NT2/D1 (cell line): Measurements from ENCODE around the gene PLD1.
A peak's percentile ranks its signal among the peaks of the same experiment; 100 is the strongest.

ENCODE experiments used
- DNase-seq: peaks from one replicate; pipeline ENCODE4 v3.0.0-alpha.2; 2011; ENCODE audit warnings: low read depth, low spot score
- H3K27me3 ChIP-seq: 2 replicates; pipeline ENCODE4 v1.6.0; 2011; ENCODE audit warnings: mild to moderate bottlenecking; ENCODE audit not compliant: insufficient read length, insufficient read depth
- H3K36me3 ChIP-seq: 2 replicates; pipeline ENCODE4 v1.6.1; 2011; ENCODE audit warnings: mild to moderate bottlenecking, low read length, mixed read lengths; ENCODE audit not compliant: insufficient read depth, insufficient read length
- H3K4me1 ChIP-seq: 2 replicates; pipeline ENCODE4 v1.5.1; 2011; ENCODE audit not compliant: insufficient read depth, insufficient read length
- H3K4me3 ChIP-seq: 2 replicates; pipeline ENCODE4 v1.5.1; 2011; ENCODE audit warnings: low read depth; ENCODE audit not compliant: insufficient read length
- H3K9ac ChIP-seq: 2 replicates; pipeline ENCODE4 v1.6.0; 2011; ENCODE audit warnings: low read depth; ENCODE audit not compliant: insufficient read length
- H3K9me3 ChIP-seq: 2 replicates; pipeline ENCODE4 v1.5.1; 2011; ENCODE audit warnings: mild to moderate bottlenecking, low read length; ENCODE audit not compliant: insufficient read depth
- SUZ12 ChIP-seq: IDR thresholded peaks from 2 replicates; pipeline ENCODE4 v1.6.1; 2011; ENCODE audit not compliant: insufficient read length, insufficient read depth; ENCODE audit errors: extremely low read depth
- YY1 ChIP-seq: IDR thresholded peaks from 2 replicates; pipeline ENCODE4 v1.6.1; 2011; ENCODE audit not compliant: insufficient read length, insufficient read depth
- ZNF274 ChIP-seq: IDR thresholded peaks from 2 replicates; pipeline ENCODE4 v1.6.1; 2011; ENCODE audit warnings: mild to moderate bottlenecking, low read depth, low read length

Gene PLD1

DNA sequence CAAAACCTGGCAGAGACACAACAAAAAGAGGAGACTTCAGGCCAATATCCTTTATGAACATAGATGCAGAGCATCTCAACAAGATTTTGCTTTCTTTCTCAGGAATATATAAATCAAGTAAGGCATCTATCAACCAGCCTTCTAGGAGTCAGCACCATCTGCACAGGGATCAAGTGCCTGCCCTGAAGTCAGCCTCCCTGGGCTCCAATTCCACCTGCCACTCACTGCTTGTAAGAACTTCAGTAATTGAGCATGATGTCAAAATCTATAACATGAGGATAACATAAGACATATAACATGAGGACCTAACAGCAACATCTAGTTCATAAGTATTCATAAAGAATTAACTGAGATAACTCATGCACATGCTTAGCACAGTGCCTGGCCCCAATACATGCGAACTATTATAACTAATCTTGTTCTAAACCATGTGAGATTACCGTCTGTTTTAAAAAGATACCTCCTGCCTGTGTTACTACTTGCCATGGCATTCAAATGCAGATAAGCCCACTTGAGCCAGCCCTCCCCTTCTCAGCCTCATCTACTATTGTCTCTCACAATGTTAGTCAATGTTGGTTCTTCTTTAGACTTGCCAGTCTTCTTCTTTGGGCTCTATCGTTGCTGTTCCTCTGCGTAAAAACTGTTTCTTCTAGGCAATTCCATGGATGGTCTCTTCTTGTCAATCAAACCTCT is 91.6 kb downstream of the PLD1 start:
- Histone ChIP-seq H3K36me3 (no peaks in the 10 kb centered on the region), H3K4me1 (no peaks in the 10 kb centered on the region), H3K9ac (no peak overlapping the region), H3K27me3 (no peaks in the 10 kb centered on the region), H3K4me3 (no peak overlapping the region), H3K9me3 (peaks cover 8% of the 10 kb centered on the region; the same call in 1 of the 2 replicates)
- DNase-seq = peak; percentile 46
- TF ChIP-seq YY1 = no peak
- no peak for TF ChIP-seq ZNF274
- no peak for TF ChIP-seq SUZ12

DNA sequence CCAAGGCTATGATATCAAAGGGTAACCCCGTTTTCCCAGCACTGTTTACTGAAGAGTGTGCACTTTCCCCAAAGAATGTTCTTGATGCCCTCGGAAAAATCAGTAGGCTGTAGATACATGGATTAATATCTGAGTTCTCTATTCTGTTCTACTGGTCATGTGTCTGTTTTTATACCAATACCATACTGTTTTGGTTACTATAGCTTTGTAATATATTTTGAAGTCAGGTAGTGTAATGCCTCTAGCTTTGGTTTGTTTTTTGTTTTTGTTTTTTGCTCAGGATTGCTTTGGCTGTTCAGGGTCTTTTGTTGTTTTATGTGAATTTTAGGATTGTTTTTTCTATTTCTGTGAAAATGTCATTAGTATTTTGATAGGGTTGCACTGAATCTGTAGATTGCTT is 95.1 kb downstream of the PLD1 start:
- no peak overlapping the region for H3K9ac ChIP-seq
- no peak for DNase-seq
- peaks cover 8% of the 10 kb centered on the region; the same call in 1 of the 2 replicates for H3K9me3 ChIP-seq

DNA sequence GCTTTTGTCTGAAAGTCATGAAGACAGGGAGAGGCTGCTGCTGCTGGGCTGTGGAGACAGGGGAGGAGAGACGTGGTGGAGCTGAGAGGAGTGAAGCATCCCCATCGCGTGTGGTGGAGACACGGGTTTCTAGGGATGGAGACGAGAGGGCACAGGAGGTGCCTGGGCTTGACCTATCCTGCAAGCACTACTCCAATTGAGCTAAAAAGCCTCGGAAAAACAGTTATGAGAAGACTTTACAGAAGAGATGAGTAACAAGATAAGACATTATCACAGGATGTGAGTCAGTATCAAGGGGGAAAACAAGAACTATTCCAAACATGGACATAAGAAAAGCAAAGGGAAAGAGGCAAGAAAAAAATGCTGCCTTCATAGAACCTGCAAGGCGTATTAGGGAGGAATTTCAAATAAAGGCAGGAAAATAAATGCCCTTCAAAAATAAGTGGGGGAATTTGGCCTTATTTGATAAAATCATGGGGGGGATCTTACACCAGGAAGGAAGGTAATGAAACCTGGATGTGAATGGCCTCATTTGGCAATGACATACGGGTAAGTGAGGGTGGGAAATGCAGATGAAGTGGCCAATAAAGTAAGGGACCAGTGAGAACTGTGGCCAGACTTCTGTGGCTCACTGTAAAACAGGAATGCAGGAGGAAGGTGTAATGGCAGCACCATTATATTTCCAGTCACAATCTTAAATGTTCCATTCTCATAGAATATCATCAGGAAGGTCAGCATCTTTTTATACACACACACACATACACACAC is 97.9 kb downstream of the PLD1 start:
- no peaks in the 10 kb centered on the region for H3K36me3 ChIP-seq
- no peak for DNase-seq
- no peak overlapping the region for H3K4me3 ChIP-seq
- no peaks in the 10 kb centered on the region for H3K4me1 ChIP-seq
- H3K9me3 ChIP-seq = peaks cover 8% of the 10 kb centered on the region; the same call in 1 of the 2 replicates
- TF ChIP-seq YY1 = no peak
- TF ChIP-seq SUZ12 = no peak
- TF ChIP-seq ZNF274 = no peak
- no peak overlapping the region for H3K9ac ChIP-seq
- no peaks in the 10 kb centered on the region for H3K27me3 ChIP-seq

More for the DNA sequence above, 95.1 kb downstream of the PLD1 start:
- TF ChIP-seq ZNF274 (no peak), YY1 (no peak), SUZ12 (no peak)
- Histone ChIP-seq H3K4me3 (no peak overlapping the region), H3K36me3 (no peaks in the 10 kb centered on the region), H3K27me3 (no peaks in the 10 kb centered on the region), H3K4me1 (no peaks in the 10 kb centered on the region)

DNA sequence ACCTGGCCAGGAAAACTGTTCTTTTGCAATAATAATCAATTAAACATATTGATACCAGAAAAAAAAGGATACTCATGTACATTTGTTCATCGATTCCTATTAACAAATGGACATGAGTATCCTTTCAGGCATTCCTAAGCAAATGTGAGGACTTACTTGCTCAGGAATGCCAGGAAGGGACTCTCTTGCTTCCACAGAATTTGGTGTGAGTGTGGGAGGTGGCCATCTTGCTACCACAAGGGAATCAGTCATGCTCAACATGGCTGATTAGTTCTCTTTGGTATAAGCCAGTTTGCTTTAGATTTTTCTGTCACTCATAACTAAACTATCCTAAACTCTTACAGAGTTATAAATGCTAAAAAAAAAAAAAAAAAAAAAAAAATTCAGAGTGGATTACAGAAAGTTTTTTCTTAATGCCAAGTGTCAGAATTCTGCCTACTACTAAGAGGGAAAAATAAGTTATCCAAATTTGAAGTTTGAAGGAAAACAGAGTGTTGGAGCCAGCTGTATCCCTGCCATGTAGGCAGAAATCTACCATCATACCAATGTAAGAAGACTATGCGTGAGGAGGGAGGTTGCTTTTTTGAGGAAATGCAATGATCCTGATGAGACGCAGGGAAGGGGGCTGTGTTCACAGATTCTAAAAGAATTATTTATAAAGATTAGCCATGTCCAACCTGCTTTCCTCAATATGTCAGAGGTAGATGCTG is 98.7 kb downstream of the PLD1 start:
- Histone ChIP-seq H3K9ac (no peak overlapping the region), H3K4me3 (no peak overlapping the region), H3K27me3 (no peaks in the 10 kb centered on the region), H3K36me3 (no peaks in the 10 kb centered on the region), H3K9me3 (peaks cover 8% of the 10 kb centered on the region; the same call in 1 of the 2 replicates), H3K4me1 (no peaks in the 10 kb centered on the region)
- TF ChIP-seq ZNF274 (no peak), SUZ12 (no peak), YY1 (no peak)
- no peak for DNase-seq

DNA sequence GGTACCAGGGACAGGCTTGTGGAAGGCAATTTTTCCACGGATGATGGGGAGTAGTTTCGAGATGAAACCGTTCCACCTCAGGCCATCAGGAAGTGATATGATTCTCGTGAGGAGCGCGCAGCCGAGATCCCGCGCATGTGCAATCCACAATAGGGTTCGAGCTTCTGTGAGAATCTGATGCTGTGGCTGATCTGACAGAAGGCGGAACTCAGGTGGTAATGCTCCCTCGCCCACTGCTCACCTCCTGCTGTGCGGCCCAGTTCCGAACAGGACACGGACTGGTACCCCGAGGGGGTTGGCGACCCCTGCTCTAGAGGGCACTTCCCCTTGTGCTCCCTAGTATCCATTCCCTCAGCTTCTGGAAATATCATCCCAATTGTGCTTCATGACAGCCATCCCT is 99.9 kb downstream of the PLD1 start:
- H3K9ac ChIP-seq = no peak overlapping the region
- no peaks in the 10 kb centered on the region for H3K36me3 ChIP-seq
- no peak for DNase-seq
- TF ChIP-seq SUZ12 = no peak
- TF ChIP-seq ZNF274 = no peak
- no peaks in the 10 kb centered on the region for H3K27me3 ChIP-seq
- H3K9me3 ChIP-seq = no peaks in the 10 kb centered on the region
- H3K4me1 ChIP-seq = no peaks in the 10 kb centered on the region
- no peak overlapping the region for H3K4me3 ChIP-seq

DNA sequence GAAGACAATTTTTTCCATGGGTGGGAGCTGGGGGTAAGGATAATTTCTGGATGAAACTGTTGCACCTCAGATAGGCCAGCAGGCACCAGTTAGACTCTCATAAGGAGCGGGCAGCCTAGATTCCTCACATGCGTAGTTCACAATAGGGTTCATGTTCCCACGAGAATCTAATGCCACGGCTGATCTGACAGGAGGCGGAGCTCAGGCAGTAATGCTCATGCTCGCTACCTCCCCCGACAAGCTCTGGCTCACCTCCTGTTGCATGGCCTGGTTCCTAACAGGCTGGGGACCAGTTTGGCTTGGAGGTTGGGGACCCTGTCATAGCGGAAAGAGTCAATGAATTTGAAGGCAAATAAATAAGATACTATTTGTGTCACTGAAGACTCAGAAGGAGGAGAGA is 105.5 kb downstream of the PLD1 start:
- DNase-seq = no peak
- H3K9ac ChIP-seq = no peak overlapping the region
- no peaks in the 10 kb centered on the region for H3K27me3 ChIP-seq
- H3K4me1 ChIP-seq = peaks cover 5% of the 10 kb centered on the region
- H3K36me3 ChIP-seq = no peaks in the 10 kb centered on the region
- H3K9me3 ChIP-seq = peaks cover 11% of the 10 kb centered on the region
- H3K4me3 ChIP-seq = no peak overlapping the region
- TF ChIP-seq ZNF274 (no peak), YY1 (no peak), SUZ12 (no peak)

DNA sequence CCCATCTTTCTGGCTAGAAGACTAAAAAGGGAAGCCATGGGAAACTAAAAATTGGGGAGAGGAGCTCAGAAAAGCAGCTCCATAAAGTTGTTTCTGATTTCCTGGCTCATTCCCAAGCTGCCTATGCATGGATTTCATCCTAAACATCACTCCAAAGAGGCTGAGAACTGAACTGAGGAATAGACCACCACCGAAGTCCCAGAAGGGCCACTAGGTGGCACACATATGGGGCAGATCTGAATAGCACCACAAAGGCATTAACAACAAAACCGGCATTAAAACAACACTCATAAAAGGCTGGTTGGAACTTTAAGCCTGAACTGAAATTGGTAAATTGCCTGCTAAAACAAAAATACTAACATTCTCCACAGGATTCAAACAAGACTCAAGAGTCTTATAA is 106.3 kb downstream of the PLD1 start:
- Histone ChIP-seq H3K27me3 (no peaks in the 10 kb centered on the region), H3K4me1 (peaks cover 5% of the 10 kb centered on the region), H3K9me3 (peaks cover 11% of the 10 kb centered on the region), H3K36me3 (no peaks in the 10 kb centered on the region), H3K9ac (no peak overlapping the region), H3K4me3 (no peak overlapping the region)
- TF ChIP-seq YY1 (no peak), ZNF274 (no peak), SUZ12 (no peak)
- DNase-seq = peak; percentile 32
